OCI-M2 (cell line): ENCODE data around the gene CXXC5.

Experiments used
- DNase-seq: peaks from one replicate; lab custom pipeline; 2025; ENCODE audit not compliant: unreplicated experiment; lab: John Stamatoyannopoulos, UW

The CXXC5 gene

DNA sequence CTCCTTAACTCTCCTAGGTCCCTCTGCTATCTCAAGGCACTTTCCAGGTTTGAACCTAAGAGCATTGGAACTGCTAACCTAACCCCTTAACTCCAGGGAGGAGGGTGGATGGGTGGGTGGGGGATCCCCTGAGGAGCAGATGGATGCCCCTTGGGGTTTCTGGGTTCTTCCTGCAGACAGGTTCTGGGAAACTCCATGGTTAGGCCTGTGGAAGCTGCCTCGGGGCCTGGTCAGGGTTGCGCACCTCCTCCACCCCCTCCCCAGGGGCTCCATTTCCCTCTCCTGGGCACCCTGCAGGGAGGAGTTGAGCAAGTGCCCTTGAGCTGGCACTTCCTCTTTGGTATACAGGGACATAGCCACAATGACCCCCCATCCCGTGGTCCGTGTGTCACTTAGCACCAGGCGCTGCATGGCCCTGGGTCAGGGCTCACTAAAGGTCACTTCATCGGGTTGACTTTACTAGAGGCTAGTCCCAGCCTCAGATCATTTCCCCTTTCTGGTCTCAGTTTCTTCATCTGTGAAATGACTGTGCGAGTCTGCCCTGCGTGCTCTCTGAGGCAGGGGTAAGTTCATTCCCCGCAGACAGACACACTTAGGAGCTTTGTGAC, 16.0 kb downstream of the CXXC5 start:
- no peak for DNase-seq

DNA sequence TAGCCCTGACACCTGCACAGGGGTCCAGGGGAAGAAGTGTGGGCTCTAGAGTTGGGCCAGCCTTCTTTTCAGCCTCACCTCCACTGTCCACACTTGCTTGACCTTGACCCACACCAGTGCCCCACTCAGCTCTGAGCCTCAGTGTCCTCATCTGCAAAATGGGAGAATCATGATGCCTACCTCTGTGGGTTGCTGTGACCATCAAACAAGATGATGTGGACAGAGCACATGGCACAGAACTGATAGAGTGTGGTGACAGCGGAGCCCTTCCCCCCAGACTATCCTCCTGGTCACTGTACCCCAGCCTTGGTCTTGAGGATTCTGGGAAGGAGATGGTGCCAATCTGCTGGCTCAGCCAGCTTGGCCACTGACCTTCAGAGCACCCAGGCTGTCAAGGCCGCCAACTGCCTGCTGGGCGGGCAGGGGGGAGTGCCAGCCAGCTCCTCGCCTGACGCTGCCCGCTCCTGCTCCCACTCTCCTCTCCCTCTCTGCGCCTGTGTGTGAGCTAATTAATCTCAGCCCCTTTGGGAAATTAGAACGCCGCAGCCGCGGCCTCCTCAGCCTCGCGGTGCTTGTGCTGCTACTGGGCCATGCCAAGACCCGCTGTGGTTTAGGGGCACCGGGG, 16.7 kb downstream of the CXXC5 start:
- no peak for DNase-seq

DNA sequence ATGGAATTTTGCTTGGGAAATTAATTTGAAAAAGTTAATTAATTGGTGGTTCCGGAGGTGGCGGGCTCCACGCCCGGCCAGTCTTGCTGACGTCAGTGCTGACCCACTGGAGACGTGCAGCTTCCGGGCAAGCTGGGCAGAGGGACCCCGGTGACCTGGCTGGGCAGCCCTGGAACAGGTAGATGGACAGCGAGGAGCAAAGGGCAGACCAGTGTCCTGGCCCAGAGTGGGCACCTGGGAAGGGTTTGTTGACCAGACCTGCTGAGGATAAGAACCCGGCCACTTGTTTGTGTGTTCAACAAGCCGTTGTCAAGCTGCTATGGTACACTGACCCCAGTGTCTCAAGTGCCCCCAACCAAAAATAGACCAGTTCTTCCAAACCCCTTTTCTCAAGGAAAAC, 17.5 kb downstream of the CXXC5 start:
- DNase-seq: no peak

- DNase-seq: no peak
Measured at GRCh38 chr5:139666551-139666950, 18.4 kb downstream of the CXXC5 start.

GRCh38 chr5:139667001-139667729, 19.0 kb downstream of the CXXC5 start:
- no peak for DNase-seq

DNA sequence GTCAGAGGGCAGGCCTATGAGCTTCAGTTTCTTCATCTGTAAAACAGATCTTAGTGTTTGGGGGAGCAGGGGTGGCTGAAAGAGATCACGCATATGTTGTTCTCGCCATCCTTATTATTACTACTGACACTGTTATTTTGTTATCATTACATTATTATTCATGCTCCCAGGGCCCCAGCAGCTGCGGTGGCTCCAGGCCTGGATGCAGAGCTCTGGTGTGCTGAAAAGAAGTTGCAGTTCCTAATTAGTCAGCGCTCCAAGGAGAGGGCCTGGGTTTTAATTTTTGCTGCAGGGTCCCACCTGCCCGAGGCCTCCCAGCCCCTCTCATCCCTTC, 19.5 kb downstream of the CXXC5 start:
- DNase-seq: no peak

DNA sequence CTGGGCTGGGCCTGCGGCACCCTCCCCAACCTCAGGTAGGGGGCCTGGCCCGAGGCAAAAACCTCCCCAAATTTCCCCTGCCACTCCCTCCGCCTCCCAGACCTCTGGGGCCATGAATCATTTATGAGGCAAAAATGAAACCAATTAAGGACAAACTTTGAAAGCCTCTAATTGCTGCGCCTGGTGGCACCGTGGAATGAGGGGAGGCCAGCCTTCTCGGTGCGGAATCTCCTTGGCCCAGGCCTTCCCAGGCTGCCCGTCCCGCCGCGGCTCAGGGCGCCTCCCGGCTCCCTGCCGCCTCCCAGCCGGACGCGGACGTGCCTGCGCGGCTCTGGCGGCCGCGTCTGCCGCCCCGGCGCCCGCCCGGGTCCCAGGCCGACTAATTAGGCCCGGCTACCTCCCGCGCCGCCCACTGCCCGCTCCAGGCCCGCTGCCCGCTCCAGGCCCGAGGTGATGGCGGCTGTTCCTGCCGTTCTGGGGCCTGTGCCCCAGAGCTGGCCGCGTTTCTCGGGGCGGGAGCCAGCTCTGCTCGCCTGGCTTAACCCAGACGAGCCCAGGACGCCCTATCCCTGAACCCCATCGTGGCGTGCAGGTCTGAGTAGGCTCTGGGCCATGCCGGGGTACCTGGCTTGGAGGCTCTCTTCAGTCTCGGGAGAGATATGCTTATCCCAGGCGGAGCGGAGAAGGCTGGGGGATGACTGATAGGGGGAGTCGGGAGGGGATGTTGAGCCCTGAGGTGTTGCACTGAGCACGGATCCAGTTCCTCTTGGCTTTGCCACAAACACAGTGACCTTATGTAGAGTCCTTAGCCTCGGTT, 20.1 kb downstream of the CXXC5 start:
- no peak for DNase-seq

DNA sequence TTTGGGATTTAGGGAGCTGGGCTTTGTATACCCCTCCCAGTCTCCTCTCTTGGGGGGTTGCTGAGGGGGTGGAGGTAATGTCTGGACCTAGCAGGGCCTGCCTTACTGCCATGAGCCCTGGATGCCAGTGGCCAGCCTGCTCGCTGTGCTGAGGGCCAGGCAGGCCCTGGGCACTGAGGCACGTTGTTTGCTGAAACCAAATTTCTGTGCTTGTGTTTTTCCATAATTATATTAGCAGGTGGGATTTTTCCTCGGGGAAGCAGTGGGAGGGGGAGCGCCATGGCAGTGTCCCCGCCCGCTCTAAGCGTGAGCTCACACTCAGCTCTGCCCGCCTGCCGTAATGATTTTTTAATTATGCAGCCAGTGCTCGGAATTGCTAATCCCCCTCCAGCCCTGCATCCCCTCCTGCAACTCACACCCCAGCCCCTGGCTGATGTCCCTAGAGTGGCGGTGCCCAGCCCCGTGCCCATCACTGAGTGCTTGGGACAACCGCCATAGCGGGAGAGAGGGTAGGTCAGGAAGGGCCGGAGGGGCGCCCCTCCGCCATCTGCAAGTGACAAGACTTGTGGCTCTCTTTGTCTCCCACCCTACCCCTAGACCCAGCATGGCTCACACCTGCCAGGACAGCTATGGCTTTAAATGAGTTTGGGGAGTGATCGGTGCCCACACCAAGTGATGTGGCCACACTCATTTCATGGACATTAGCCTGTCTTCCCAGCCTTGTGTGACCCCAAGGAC, 20.9 kb downstream of the CXXC5 start:
- DNase-seq: no peak

DNA sequence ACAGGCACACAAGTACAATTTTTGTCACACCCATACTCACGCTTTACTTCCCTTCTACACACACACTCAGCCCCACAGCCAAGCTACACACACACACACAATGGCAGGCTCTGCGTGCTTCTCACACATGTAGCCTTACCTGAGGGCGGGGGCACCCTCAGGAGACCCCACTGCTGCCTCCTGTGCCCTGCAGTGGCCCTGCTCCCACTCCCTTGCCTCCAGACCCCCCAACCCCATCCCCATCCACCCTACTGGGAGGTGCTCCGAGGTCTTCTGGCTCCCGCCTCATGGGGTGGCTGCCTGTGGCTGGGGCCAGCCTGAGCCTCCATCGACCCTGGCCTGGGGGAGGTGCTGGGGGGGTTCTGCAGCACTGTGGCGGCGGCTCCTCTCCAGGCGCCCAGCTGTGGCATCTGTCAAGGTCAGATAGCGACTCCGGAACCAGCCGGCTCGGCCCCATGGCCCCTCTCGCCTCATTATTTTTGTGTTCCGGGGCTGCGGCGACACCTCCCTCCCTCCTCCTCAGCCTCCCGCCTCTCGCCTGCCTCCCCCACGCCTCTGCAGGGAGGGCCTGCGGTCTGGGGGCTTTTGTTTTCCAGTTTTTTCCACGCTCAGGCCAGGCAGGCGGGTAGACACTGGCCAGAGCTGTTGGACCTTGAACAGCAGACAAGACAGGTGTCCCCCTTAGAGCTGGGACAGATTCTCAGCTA, 21.7 kb downstream of the CXXC5 start:
- DNase-seq: peak; percentile 61

DNA sequence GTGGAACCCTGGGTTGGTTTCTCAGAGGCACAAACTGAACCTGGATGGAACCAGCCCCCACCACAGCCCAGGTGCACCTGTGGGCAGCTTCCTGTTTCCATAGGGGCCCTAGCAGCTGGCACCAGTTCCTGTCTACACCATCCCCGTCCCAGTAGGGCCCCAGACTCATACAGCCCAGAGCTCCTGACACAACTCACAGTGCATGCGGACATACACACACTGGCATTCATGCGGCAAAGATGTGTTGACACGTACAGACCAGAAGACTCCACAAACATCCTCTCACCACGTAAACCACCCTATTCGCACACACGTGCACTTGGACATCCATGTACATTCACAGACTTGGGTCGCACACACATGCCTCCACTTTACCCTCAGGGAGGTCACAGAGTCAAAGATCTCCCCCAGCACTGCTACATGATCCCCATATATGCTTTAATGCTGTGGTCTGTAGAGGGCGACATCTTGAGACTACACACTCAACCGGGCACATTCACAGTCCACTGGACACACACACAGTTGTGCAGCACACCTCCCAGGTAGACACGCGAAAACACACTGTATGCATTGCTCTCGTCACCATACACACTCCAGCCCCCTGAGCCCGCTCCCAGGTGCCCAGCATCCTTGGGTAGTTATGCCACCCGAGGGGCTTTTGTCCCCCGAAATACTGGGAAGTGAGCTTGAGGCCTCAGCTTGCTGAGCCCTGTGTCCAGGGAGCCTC, 22.4 kb downstream of the CXXC5 start:
- no peak for DNase-seq

DNA sequence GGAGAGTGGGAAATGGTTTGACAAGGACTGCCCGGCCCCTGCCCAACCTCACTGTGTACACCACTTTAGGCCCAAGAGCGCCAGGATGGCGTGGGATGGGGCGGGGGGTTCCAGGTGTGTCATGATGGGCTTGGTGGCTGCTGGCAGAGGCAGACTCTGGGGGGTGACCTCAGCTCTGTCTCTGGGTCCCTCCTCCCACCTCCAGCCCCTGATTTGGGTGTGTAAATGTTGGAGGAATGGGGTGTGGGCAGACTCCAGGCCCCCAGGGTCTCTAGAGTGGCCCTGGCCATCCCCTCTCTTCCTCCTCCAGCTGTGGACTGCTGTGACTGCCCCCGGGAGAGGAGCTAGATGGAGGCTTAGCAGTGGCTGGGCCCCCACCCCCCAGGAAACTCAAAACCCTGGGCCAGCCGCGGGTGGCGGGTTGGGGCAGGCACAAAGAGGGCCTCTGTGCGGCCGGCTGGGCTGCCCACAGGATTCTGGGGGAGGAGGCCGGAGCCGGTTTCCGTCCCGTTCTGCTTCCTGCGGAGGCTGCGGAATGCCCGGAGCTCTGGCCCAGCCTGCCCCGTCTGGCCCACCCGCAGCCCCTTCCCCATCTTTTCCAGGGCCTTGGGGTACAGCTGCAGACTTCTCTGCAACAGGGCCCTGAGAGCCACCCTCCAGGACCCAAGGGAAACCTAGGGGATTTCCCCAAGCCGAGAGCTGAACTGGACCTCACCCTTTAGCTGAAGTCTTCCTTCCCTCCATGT, 23.1 kb downstream of the CXXC5 start:
- no peak for DNase-seq

GRCh38 chr5:139675213-139675612, 27.1 kb downstream of the CXXC5 start:
- no peak for DNase-seq

- DNase-seq: no peak
Measured at GRCh38 chr5:139675825-139676224, 27.7 kb downstream of the CXXC5 start.

GRCh38 chr5:139676406-139676805, 28.3 kb downstream of the CXXC5 start:
- no peak for DNase-seq

GRCh38 chr5:139676951-139677735, 29.0 kb downstream of the CXXC5 start:
- DNase-seq: no peak

DNA sequence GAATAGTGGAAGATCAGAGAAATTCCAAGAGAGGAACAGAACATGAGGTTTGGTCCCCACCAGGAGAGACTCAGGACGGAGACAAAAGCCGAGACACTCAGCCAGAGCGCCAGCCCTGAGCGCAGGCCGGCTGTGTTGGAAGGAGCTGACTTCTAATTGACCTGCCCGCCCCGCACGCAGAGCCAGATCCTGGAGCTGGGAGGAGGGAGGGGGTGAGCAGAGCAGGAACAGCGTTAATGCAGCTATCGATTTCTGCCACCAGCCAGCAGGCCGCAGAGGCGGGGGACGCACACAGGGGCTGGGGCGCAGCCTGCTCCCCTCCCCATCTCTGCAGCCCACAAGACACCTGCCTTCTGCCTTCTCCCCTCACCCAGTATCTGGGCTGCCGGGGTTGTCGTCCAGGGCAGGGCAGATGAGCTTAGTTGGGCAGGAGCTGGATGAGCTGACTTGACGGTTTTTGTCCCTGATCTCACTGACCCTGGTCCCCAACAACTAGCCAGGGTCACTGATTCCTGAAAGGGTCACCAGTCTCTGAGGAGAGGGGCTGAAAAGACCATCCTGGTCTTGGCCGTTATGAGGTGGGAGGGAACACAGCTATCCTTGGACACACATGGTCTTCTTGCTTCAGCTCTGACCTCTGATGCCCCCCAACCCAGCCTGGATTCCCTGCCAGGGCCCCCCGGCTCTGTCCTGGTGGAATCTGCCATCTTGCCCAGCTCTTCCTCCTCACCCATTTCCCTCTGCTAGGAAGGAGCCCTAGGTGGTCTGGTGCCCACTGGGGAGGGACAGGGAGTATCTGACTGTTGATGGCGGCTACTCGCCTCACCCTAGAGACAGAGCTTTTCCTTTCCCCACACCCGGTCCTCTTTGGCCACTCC, 29.8 kb downstream of the CXXC5 start:
- no peak for DNase-seq
